ENCODE results near the gene LUZP2.
"Not testable (repeated sequence)": the region's sequence is repeated elsewhere in the genome, so short reads cannot be mapped to it uniquely, and the experiment has no call there.

The LUZP2 gene

GRCh38 chr11:24880962-24881361 is 384.1 kb downstream of the LUZP2 start:
- no peak for TF ChIP-seq ESRRG (CRISPR knock-in tag; IDR thresholded peaks at IDR 0.05)
- TF ChIP-seq RARB (CRISPR knock-in tag; IDR thresholded peaks at IDR 0.05) = no peak
- no peak for TF ChIP-seq ZNF8 (CRISPR knock-in tag; IDR thresholded peaks at IDR 0.05)
- peak; percentile 92 for TF ChIP-seq ISL1 (CRISPR knock-in tag; IDR thresholded peaks at IDR 0.05)
- ATAC-seq = no peak

GRCh38 chr11:24885580-24886173 is 388.8 kb downstream of the LUZP2 start:
- no peak for ATAC-seq
- TF ChIP-seq TOX (CRISPR knock-in tag; IDR thresholded peaks at IDR 0.05; ENCODE audit: borderline replicate concordance) (no peak), ZNF70 (CRISPR knock-in tag; IDR thresholded peaks at IDR 0.05) (no peak)
- TF ChIP-seq, protein P1, sequence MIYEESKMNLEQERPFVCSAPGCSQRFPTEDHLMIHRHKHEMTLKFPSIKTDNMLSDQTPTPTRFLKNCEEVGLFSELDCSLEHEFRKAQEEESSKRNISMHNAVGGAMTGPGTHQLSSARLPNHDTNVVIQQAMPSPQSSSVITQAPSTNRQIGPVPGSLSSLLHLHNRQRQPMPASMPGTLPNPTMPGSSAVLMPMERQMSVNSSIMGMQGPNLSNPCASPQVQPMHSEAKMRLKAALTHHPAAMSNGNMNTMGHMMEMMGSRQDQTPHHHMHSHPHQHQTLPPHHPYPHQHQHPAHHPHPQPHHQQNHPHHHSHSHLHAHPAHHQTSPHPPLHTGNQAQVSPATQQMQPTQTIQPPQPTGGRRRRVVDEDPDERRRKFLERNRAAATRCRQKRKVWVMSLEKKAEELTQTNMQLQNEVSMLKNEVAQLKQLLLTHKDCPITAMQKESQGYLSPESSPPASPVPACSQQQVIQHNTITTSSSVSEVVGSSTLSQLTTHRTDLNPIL (CRISPR knock-in tag; IDR thresholded peaks at IDR 0.05; ENCODE audit: low read depth) = no peak

DNA sequence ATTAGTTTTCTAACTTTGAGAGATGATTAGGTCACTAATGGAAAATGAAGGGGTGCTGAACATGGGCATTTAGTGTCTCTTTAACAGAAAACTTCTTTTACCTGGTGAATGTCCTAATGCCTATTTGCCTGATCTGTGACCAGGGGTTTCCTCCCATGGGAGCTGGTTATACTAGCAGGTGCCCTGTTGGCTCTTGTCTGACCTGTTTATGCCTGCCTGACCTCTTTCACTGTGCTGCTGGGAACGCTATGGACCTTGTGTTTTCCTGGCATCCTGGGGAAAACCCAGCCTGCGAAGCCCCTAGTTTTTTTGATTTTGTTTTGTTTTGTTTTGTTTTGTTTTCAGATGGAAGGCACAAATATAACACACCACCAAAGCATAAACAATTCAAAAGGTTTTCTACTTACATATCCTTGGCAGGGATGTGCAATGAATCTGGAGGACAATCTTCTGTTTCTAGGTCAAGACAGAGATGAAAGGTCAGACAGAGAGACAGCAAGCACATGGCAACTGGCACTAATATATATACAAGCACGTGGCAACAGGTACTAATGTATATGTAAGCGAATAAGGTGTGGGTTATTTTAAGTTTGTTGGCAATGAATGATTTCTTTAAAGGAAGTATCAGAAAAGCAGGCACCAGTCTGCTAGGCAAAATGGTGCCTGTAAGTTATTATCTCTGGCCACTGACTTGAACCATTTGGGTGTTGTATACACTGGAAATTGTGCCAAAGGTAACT is 390.2 kb downstream of the LUZP2 start:
- ATAC-seq = no peak
- no peak for TF ChIP-seq RARB (CRISPR knock-in tag; IDR thresholded peaks at IDR 0.05)
- no peak for TF ChIP-seq GLIS3 (CRISPR knock-in tag; IDR thresholded peaks at IDR 0.05)
- TF ChIP-seq, protein P2, sequence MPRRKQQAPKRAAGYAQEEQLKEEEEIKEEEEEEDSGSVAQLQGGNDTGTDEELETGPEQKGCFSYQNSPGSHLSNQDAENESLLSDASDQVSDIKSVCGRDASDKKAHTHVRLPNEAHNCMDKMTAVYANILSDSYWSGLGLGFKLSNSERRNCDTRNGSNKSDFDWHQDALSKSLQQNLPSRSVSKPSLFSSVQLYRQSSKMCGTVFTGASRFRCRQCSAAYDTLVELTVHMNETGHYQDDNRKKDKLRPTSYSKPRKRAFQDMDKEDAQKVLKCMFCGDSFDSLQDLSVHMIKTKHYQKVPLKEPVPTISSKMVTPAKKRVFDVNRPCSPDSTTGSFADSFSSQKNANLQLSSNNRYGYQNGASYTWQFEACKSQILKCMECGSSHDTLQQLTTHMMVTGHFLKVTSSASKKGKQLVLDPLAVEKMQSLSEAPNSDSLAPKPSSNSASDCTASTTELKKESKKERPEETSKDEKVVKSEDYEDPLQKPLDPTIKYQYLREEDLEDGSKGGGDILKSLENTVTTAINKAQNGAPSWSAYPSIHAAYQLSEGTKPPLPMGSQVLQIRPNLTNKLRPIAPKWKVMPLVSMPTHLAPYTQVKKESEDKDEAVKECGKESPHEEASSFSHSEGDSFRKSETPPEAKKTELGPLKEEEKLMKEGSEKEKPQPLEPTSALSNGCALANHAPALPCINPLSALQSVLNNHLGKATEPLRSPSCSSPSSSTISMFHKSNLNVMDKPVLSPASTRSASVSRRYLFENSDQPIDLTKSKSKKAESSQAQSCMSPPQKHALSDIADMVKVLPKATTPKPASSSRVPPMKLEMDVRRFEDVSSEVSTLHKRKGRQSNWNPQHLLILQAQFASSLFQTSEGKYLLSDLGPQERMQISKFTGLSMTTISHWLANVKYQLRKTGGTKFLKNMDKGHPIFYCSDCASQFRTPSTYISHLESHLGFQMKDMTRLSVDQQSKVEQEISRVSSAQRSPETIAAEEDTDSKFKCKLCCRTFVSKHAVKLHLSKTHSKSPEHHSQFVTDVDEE (CRISPR knock-in tag; IDR thresholded peaks at IDR 0.05) = no peak
- TF ChIP-seq ZNF8 (CRISPR knock-in tag; IDR thresholded peaks at IDR 0.05) = no peak
- no peak for TF ChIP-seq TCF4 (CRISPR knock-in tag; IDR thresholded peaks at IDR 0.05; ENCODE audit: borderline replicate concordance)
- TF ChIP-seq ZNF565 (CRISPR knock-in tag; conservative IDR thresholded peaks at IDR 0.05; ENCODE audit: low read depth) = no peak
- no peak for TF ChIP-seq PPARA (CRISPR knock-in tag; IDR thresholded peaks at IDR 0.05; ENCODE audit: borderline replicate concordance)
- TF ChIP-seq ZFP30 (CRISPR knock-in tag; IDR thresholded peaks at IDR 0.05) = no peak

GRCh38 chr11:24890426-24890825 is 393.6 kb downstream of the LUZP2 start:
- TF ChIP-seq RARB (CRISPR knock-in tag; IDR thresholded peaks at IDR 0.05) (no peak), ISL1 (CRISPR knock-in tag; IDR thresholded peaks at IDR 0.05) (no peak), ESRRG (CRISPR knock-in tag; IDR thresholded peaks at IDR 0.05) (no peak), ZC3H10 (CRISPR knock-in tag; IDR thresholded peaks at IDR 0.05) (no peak), SNAI2 (CRISPR knock-in tag; IDR thresholded peaks at IDR 0.05) (no peak), ZFP3 (CRISPR knock-in tag; IDR thresholded peaks at IDR 0.05) (no peak), ZNF565 (CRISPR knock-in tag; conservative IDR thresholded peaks at IDR 0.05; ENCODE audit: low read depth) (no peak)
- ATAC-seq = no peak

DNA sequence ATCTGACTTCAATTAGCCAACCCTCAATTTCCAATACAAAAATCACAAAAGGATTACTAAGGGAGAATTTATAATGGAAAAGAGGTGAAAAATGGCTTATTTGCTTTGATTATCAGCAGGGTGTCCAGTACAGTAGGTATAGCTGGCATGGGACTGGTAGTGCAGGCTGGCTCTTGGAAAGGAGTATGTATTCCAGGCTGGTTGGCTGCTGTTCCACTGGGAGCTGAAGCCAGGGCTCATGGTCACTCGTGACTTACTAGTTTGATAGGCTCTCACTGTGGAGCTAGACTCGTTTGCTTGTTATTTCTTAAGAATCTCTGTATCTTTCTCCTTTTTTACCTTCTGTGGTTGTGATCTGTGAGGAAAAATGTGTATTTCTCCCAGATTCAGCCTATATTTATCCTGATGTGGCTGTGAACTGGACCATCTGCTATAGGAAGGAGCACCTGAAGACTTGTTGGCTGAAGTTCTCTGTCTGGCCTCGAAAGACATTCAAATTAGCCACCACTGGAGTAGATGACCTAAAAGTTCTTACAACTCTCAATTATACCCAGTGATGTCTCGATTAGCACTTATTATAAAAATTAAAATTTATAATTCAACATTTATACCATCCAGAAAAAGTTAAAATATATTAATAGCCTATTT is 395.1 kb downstream of the LUZP2 start:
- ATAC-seq = not testable (repeated sequence)

DNA sequence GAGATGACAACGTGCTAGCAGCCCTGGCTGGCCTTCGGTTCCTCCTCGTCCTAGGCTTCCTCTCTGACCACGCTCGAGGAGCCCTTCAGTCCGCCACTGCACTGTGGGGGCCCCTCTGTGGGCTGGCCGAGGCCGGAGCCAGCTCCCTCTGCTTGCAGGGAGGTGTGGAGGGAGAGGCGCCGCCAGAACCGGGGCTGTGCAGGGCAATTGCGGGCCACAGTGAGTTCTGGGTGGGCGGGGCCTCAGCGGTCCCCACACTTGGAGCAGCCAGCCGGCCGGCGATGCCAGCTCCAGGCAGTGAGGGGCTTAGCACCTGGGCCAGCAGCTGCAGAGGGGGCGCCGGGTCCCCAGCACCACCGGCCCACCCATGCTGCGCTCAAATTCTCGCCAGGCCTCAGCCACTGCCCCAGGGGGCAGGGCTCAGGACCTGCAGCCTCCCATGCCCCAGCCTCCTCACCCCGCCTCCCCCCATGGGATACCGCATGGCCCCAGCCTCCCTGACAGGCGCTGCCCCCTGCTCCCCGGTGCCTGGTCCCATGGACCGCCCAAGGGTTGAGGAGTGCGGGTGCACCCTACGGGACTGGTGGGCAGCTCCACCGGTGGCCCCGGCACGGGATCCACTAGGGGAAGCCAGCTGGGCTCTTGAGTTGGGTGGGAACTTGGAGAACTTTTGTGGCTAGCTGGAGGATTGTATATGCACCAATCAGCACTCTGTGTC is 399.4 kb downstream of the LUZP2 start:
- no peak for ATAC-seq
- no peak for TF ChIP-seq ARNTL (CRISPR knock-in tag; IDR thresholded peaks at IDR 0.05; ENCODE audit: borderline replicate concordance, low read depth)
- no peak for TF ChIP-seq ZNF565 (CRISPR knock-in tag; conservative IDR thresholded peaks at IDR 0.05; ENCODE audit: low read depth)
- no peak for TF ChIP-seq RARB (CRISPR knock-in tag; IDR thresholded peaks at IDR 0.05)
- no peak for TF ChIP-seq CSRNP3 (CRISPR knock-in tag; IDR thresholded peaks at IDR 0.05)
- TF ChIP-seq GLIS3 (CRISPR knock-in tag; IDR thresholded peaks at IDR 0.05) = no peak
